Tibial artery (tissue), 4 donors: ENCODE data around the gene PERP.

ENCODE experiments used
- DNase-seq, 2 donors: peaks; one replicate each; pipeline ENCODE4 v3.0.0-alpha.2; 2019
- H3K27ac ChIP-seq, 2 donors: fragments of 200-600 bp; sonication (generic) in 1 of 2; 1 replicate in 1 of 2; 2 replicates in 1 of 2; pipeline ENCODE4 v1.5.1; 2018 to 2019; ENCODE audit warnings: mild to moderate bottlenecking in 1 of 2
- H3K27me3 ChIP-seq, 2 donors: fragments of 200-600 bp; sonication (generic) in 1 of 2; one replicate each; pipeline versions ENCODE4 v1.5.1 to v1.6.0; 2016 to 2019
- H3K36me3 ChIP-seq, 3 donors: fragments of 200-600 bp; sonication (generic) in 2 of 3; one replicate each; pipeline ENCODE4 v1.5.1; 2016 to 2019; ENCODE audit warnings: mild to moderate bottlenecking in 2 of 3
- H3K4me1 ChIP-seq, 4 donors: fragments of 200-600 bp; sonication (generic) in 2 of 4; 1 replicate in 3 of 4; 2 replicates in 1 of 4; pipeline ENCODE4 v1.5.1; 2016 to 2019
- H3K4me3 ChIP-seq, 2 donors: fragments of 200-600 bp; sonication (generic) in 1 of 2; 1 replicate in 1 of 2; 2 replicates in 1 of 2; pipeline ENCODE4 v1.5.1; 2018 to 2019; ENCODE audit warnings: mild to moderate bottlenecking in 2 of 2
- H3K9me3 ChIP-seq, 3 donors: fragments of 200-600 bp; sonication (generic) in 1 of 3; one replicate each; pipeline ENCODE4 v1.5.1; 2016 to 2019
- intact Hi-C: fragments of 100-400 bp; cut with DNase I; formaldehyde crosslinking; loops from one replicate; pipeline ENCODE4 v1.15.0; 2023; ENCODE audit warnings: low total_unique reads
- TF ChIP-seq, protein P1 (sequence below), 2 experiments: fragments of 200-600 bp in 1 of 2; fragments of 450-650 bp in 1 of 2; IDR thresholded peaks; one replicate each; pipeline ENCODE4 v1.5.1; 2017 to 2019; ENCODE audit warnings: antibody characterized with exemption in 2 of 2, mild to moderate bottlenecking in 1 of 2, moderate library complexity in 1 of 2

The PERP gene

DNA sequence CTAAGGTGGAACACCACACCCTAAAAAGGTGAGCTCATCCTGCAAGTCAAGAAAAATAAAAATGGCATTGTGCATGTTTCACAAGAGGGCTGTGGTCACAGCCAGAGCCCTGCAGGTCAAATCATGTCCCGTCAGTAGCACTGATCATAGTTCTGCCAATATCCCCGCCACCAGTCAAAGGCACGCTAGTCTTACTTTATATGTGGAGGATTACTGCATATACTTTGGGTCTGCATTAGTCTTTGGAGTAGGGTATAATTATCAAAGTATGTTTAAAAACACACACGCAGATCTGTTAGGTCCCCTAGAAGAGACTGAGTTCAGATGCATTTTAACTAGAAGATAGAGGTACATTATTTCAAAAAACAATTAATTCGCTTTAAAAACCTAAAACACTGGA lies 1.8 kb downstream of the PERP start:
- DNase-seq, result no peak
- Histone ChIP-seq H3K27ac (no peak overlapping the region), H3K9me3 (no peaks in the 10 kb centered on the region), H3K4me1 (peaks cover 0 to 28% (median 11%) of the 10 kb centered on the region in 4 donors), H3K4me3 (peak overlapping the region in 1 of 2 donors; percentile 95), H3K27me3 (no peaks in the 10 kb centered on the region), H3K36me3 (no peaks in the 10 kb centered on the region)
- TF ChIP-seq, protein P1, sequence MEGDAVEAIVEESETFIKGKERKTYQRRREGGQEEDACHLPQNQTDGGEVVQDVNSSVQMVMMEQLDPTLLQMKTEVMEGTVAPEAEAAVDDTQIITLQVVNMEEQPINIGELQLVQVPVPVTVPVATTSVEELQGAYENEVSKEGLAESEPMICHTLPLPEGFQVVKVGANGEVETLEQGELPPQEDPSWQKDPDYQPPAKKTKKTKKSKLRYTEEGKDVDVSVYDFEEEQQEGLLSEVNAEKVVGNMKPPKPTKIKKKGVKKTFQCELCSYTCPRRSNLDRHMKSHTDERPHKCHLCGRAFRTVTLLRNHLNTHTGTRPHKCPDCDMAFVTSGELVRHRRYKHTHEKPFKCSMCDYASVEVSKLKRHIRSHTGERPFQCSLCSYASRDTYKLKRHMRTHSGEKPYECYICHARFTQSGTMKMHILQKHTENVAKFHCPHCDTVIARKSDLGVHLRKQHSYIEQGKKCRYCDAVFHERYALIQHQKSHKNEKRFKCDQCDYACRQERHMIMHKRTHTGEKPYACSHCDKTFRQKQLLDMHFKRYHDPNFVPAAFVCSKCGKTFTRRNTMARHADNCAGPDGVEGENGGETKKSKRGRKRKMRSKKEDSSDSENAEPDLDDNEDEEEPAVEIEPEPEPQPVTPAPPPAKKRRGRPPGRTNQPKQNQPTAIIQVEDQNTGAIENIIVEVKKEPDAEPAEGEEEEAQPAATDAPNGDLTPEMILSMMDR (IDR thresholded peaks at IDR 0.05), result no peak
- intact Hi-C loops, result loop anchor here (5.0 kb wide), 1 partner anchor 103 kb away; no protein-coding TSS in a partner anchor

DNA sequence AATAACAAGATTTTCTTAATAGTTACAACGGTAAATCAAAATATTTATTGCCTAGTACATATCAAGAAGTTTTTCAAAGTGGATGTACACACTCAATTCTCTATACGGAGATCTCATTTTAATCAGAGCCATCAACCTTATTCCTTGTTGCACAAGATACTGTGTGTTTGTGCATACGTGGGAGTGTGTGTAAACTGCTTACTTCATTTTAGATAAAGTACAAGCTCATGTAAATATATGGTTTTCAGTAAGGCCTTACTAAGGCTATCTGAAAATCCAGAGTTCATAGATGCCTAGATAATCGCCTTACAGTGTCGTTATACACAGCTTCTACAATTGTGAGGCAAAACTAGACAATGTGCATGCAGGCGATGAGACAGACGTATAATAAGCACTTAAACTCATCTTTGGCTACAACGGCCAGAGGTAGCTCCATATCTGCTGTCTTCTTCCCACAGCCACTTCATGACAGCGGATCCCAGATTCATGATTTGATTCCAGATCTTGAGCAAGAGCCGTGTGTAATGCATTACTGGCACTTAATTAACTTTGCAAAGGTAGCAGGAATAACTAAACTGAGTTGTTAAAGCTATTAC lies 2.5 kb downstream of the PERP start:
- Histone ChIP-seq H3K9me3 (no peaks in the 10 kb centered on the region), H3K27me3 (no peaks in the 10 kb centered on the region), H3K27ac (no peak overlapping the region), H3K4me1 (peaks cover 0 to 28% (median 11%) of the 10 kb centered on the region in 4 donors), H3K4me3 (no peak overlapping the region), H3K36me3 (no peaks in the 10 kb centered on the region)
- intact Hi-C loops, result loop anchor here (5.0 kb wide), 1 partner anchor 102 kb away; no protein-coding TSS in a partner anchor
- no peak for DNase-seq
- TF ChIP-seq, protein P1 (IDR thresholded peaks at IDR 0.05), result no peak

DNA sequence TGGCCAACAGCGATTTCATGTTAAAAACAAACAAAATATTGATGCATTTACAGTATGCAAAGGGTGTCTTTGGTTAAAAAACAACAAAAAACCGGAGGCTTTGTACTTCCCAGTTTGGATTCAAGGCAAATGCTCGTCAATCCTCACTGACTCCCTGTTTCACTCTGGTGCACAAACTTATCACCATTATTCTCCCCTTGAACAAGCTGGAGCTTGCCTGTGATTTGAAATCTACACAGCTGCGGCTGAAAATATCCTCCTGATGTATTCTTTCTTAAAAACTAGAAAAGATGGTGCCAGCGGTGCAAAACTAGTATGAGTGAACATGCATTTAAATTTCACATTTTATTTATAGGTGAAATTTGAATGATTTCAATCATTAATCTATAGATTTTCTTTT lies 3.3 kb downstream of the PERP start:
- Histone ChIP-seq H3K27ac (no peak overlapping the region), H3K4me1 (peaks cover 0 to 23% (median 9%) of the 10 kb centered on the region in 4 donors), H3K27me3 (no peaks in the 10 kb centered on the region), H3K36me3 (no peaks in the 10 kb centered on the region), H3K4me3 (no peak overlapping the region), H3K9me3 (no peaks in the 10 kb centered on the region)
- intact Hi-C loops, result no loop called here
- DNase-seq, result no peak
- TF ChIP-seq, protein P1 (IDR thresholded peaks at IDR 0.05), result no peak

DNA sequence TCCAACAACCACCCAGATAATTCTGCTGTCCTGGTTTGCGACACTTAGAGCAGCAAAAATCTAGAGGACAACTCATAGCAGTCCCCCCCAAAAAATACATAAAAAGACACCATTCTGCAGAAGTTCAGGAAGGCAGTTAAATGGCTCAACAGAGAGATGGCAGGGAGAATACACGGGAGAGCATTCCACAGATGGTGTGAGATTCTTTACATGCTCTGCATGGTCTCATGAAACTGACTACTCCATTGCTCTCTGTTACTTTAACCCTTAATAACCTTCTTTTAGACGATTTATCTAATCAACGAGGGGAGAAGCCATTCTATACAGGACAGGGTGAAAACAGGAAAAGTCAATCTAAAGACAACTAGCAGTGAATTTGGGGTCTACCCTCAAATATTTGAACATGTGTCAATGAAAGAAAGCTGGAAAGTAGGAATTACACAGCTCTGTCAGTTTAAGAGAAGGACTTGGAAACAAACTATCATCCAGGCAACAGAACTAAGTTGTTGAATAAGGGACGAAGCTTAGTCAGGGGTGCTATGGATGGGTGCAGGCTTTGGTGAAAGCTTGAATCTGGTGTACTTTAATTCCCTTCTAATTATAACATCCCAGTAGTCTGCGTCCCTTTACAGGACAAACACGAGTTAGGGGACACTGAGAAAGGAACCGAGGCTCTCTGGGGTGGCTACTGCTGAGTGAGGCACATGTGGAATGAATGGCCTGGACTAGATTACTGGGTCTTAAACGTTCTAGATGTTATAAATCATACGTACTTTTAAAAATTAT lies 5.1 kb downstream of the PERP start:
- DNase-seq, result no peak
- no peak overlapping the region for H3K4me3 ChIP-seq
- peaks cover 0 to 11% (median 0%) of the 10 kb centered on the region in 4 donors for H3K4me1 ChIP-seq
- TF ChIP-seq, protein P1 (IDR thresholded peaks at IDR 0.05), result no peak
- H3K36me3 ChIP-seq, result no peaks in the 10 kb centered on the region
- H3K9me3 ChIP-seq, result no peaks in the 10 kb centered on the region
- no peak overlapping the region for H3K27ac ChIP-seq
- intact Hi-C loops, result no loop called here
- H3K27me3 ChIP-seq, result no peaks in the 10 kb centered on the region

DNA sequence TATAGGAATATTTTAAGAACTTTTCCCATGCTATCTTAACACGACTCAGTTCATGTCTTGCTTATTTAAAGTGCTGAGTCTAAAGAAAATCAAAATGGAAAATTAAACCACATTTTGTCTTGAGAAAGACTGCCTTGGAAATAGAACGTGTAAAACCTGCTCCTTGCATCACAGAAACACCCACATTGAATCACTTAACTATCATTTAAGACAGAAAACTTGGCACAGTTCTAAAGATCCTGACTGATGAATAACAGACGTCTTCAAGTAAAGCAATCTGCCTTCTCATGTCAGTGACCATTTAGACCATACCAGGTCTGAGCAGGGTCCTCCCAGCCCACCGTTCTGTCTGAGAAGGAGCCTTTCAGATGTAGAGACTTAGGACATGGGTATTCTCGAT lies 7.4 kb downstream of the PERP start:
- intact Hi-C loops, result no loop called here
- DNase-seq, result no peak
- Histone ChIP-seq H3K27me3 (no peaks in the 10 kb centered on the region), H3K4me3 (no peak overlapping the region), H3K36me3 (peaks cover 11 to 16% (median 13%) of the 10 kb centered on the region in 3 donors), H3K27ac (no peak overlapping the region), H3K9me3 (no peaks in the 10 kb centered on the region), H3K4me1 (no peaks in the 10 kb centered on the region)
- TF ChIP-seq, protein P1 (IDR thresholded peaks at IDR 0.05), result no peak
